Heart left ventricle (tissue), 16 donors: ENCODE measurements around the gene CIT. TPM values are rescaled to one million over a fixed set of nuclear protein-coding genes. Genes with fewer than 3 reads are reported as not detected.

Experiments
- ATAC-seq, 4 donors: fragments of 200-7000 bp; cut with Tn5 transposase; one replicate each; pipeline ENCODE4 v1.9.1; 2020 to 2022; ENCODE audit warnings: moderate library complexity in 4 of 4, mild to moderate bottlenecking in 3 of 4, moderate number of reproducible peaks in 1 of 4
- DNase-seq, 5 donors: peaks; one replicate each; pipeline ENCODE4 v3.0.0-alpha.2; 2020
- H3K27ac ChIP-seq, 12 donors: fragments of 200-600 bp; sonication (generic) in 4 of 12; one replicate each; pipeline versions ENCODE4 v1.5.0 to v1.8.0; 2016 to 2022; ENCODE audit warnings: mild to moderate bottlenecking in 2 of 12
- H3K27me3 ChIP-seq, 9 donors: fragments of 200-600 bp; sonication (generic) in 2 of 9; one replicate each; pipeline versions ENCODE4 v1.5.1 to v1.8.0; 2016 to 2022; ENCODE audit warnings: mild to moderate bottlenecking in 3 of 9
- H3K36me3 ChIP-seq, 9 donors: fragments of 200-600 bp; sonication (generic) in 2 of 9; one replicate each; pipeline versions ENCODE4 v1.5.0 to v1.8.0; 2018 to 2022; ENCODE audit warnings: mild to moderate bottlenecking in 2 of 9
- H3K4me1 ChIP-seq, 12 donors: fragments of 200-600 bp; sonication (generic) in 4 of 12; one replicate each; pipeline versions ENCODE4 v1.5.0 to v1.8.0; 2016 to 2022; ENCODE audit warnings: mild to moderate bottlenecking in 3 of 12
- H3K4me3 ChIP-seq, 12 donors: fragments of 200-600 bp; sonication (generic) in 4 of 12; one replicate each; pipeline versions ENCODE4 v1.5.0 to v1.8.0; 2017 to 2022; ENCODE audit warnings: mild to moderate bottlenecking in 9 of 12, moderate library complexity in 4 of 12
- H3K9me3 ChIP-seq, 12 donors: fragments of 200-600 bp; sonication (generic) in 4 of 12; one replicate each; pipeline versions ENCODE4 v1.5.0 to v1.8.0; 2016 to 2022; ENCODE audit warnings: mild to moderate bottlenecking in 1 of 12
- CTCF ChIP-seq, 12 donors: fragments of 200-600 bp; sonication (generic) in 4 of 12; IDR thresholded peaks; one replicate each; pipeline versions ENCODE4 v1.5.0 to v1.8.0; 2018 to 2022; ENCODE audit warnings: antibody characterized with exemption in 12 of 12, mild to moderate bottlenecking in 5 of 12
- POLR2A ChIP-seq, 2 donors: fragments of 450-650 bp; IDR thresholded peaks; one replicate each; pipeline ENCODE4 v1.6.1; 2017; ENCODE audit warnings: antibody characterized with exemption in 2 of 2, mild to moderate bottlenecking in 2 of 2, moderate library complexity in 2 of 2
- WGBS, 4 donors: extraction: QIAGEN DNeasy Blood & Tissue Kit in 2 of 4; methylation state at CpG; one replicate each; pipeline versions ENCODE4 v1.1.5 to v1.1.7; 2013 to 2018; 5-methylcytosine and 5-hydroxymethylcytosine counted together
- intact Hi-C, 10 donors: fragments of 100-400 bp; cut with DNase I; formaldehyde crosslinking; loops; one replicate each; pipeline versions ENCODE4 v1.11.1 to v1.14.2; 2022
- polyA plus RNA-seq, 2 donors: library from polyadenylated mRNA; stranded (reverse); fragments of 200-250 nt; gene quantifications; one replicate each; pipeline ENCODE4 v1.2.3, GENCODE V29; 2013
- total RNA-seq, 9 donors: library from RNA; depleted of rRNA in 2 of 9; stranded (reverse); fragments of >200 nt in 2 of 9; fragmentation: NEBNext Ultra II Directional in 3 of 9; extraction: Animal tissue kit (Norgen Biotek cat#: 25700) in 3 of 9; gene quantifications; one replicate each; pipeline versions ENCODE4 v1.1.0 to v1.2.4, GENCODE V29; 2016 to 2023
- donor health status: ischemic (EF 13 %, LVEDD 7.1; RV severe dilation, severe dysfunction).
- donor health status: healthy with polysubstance abuse.
- donor health status: DM: no; HTN: yes; CAD: no.
- donor health status: DM: no; HTN: no; CAD: no.
- donor health status: ischemic (EF 25% LVEDD 6.9; RV normal size, moderate dysfunction).
- donor health status: ischemic (EF 25% LVEDD 5.7; RV mildly dilated, moderate dysfunction).
- donor health status: healthy.
- donor health status: DM: yes; HTN: yes; CAD: no.
- donor health status: ischemic (EF 35%, LVEDD 5.7; RV mildly dilated, moderate dysfunction).
- donor health status: nonischemic (EF 11% LVEDD 7.7; RV severe dilation, severe dysfunction).
- donor health status: DM: yes; HTN: yes; CAD: no.
- donor health status: PGD.
- donor health status: ischemic (EF 29% LVEDD 5.4; RV normal size, mild dysfunction).
- donor health status: nonischemic (EF 23%, LVEDD 6.1; RV moderate dilation, normal function).

CIT gene
- total and polyA plus RNA-seq, 11 donors: 0.26 to 8.1 (median 1.9) TPM

DNA sequence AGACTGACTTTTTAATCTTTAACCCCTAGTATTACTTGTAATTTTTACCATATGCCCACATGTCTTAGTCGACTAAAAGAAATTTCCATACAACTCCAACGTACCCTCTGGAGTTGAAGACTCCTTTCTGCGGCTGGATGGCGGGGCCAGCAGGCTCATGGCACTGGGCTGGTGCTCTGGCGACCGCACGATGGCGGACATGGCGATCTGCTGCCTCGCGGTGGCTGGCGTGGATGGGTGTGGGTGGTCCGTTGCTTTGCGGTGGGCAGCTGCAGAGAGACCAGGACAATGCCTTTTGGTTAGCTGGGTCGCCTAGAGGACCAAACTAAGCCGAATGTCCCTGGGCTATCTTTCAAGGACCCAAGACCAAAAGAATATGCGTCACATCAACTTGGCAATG, 159.0 kb downstream of the CIT start:
- WGBS, 4 donors: 95 to 98% (median 97%) methylated on average over 16 to 17 of the region's 17 CpGs
- no peak for DNase-seq
- H3K27ac ChIP-seq: no peak overlapping the region
- ATAC-seq: no peak
- intact Hi-C loops: loop anchor here in 1 of 10 donors (5.0 kb wide), 1 partner anchor 51 kb away; the partner anchor contains the start of gene PRKAB1
- peaks cover 0 to 7% (median 0%) of the 10 kb centered on the region in 12 donors for H3K9me3 ChIP-seq
- peaks cover 0 to 13% (median 7%) of the 10 kb centered on the region in 12 donors for H3K4me1 ChIP-seq
- peaks cover 0 to 10% (median 0%) of the 10 kb centered on the region in 9 donors for H3K36me3 ChIP-seq
- no peak overlapping the region for H3K4me3 ChIP-seq
- TF ChIP-seq CTCF (IDR thresholded peaks at IDR 0.05) (no peak), POLR2A (IDR thresholded peaks at IDR 0.05) (no peak)
- H3K27me3 ChIP-seq: no peaks in the 10 kb centered on the region

- peaks cover 0 to 18% (median 0%) of the 10 kb centered on the region in 9 donors for H3K36me3 ChIP-seq
These were observed 161.9 kb downstream of the CIT start for GRCh38 chr12:119715268-119715620.

DNA sequence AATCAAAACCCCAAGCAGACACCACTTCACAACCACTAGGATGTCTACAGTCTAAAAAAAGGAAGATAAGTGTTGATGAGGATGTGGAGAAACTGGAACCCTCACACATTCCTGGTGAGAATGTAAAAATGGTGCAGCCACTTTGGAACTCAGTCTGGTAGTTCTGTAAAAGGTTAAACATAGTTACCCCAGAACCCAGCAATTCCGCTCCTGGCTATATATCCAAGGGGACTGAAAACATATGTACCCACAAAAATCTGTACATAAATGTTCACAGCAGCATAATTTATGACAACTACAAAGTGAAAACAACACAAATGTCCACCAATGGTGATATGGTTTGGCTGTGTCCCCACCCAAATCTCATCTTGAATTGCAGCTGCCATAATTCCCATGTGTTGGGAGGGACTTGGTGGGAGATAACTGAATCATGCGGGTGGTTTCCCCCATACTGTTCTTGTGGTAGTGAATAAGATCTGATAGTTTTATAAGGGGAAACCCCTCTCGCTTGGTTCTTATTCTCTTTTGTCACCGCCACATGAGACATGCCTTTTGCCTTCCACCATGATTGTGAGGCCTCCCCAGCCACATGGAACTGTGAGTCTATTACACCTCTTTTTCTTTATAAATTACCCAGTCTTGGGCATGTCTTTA, 162.4 kb downstream of the CIT start:
- DNase-seq (no peak), ATAC-seq (no peak)
- Histone ChIP-seq H3K27ac (no peak overlapping the region), H3K36me3 (peaks cover 0 to 18% (median 0%) of the 10 kb centered on the region in 9 donors), H3K4me3 (no peak overlapping the region), H3K27me3 (no peaks in the 10 kb centered on the region), H3K9me3 (peaks cover 0 to 7% (median 0%) of the 10 kb centered on the region in 12 donors), H3K4me1 (peaks cover 0 to 13% (median 7%) of the 10 kb centered on the region in 12 donors)
- intact Hi-C loops: loop anchor here in 1 of 10 donors (5.0 kb wide), 1 partner anchor 47 kb away; the partner anchor contains the start of gene PRKAB1
- no peak for TF ChIP-seq CTCF (IDR thresholded peaks at IDR 0.05)
- TF ChIP-seq POLR2A (IDR thresholded peaks at IDR 0.05): no peak
- WGBS, 4 donors: 96 to 99% (median 98%) methylated on average over 4 of the region's 4 CpGs

More at GRCh38 chr12:119715268-119715620, 161.9 kb downstream of the CIT start:
- Histone ChIP-seq H3K9me3 (peaks cover 0 to 7% (median 0%) of the 10 kb centered on the region in 12 donors), H3K27ac (no peak overlapping the region), H3K4me3 (no peak overlapping the region), H3K27me3 (no peaks in the 10 kb centered on the region), H3K4me1 (peaks cover 0 to 13% (median 7%) of the 10 kb centered on the region in 12 donors)
- no peak for DNase-seq
- no peak for ATAC-seq
- 93 to 100% (median 97%) methylated on average over 3 of the region's 3 CpGs for WGBS, 4 donors
- no peak for TF ChIP-seq POLR2A (IDR thresholded peaks at IDR 0.05)
- TF ChIP-seq CTCF (IDR thresholded peaks at IDR 0.05): no peak
- intact Hi-C loops: loop anchor here in 1 of 10 donors (5.0 kb wide), 1 partner anchor 48 kb away; the partner anchor contains the start of gene PRKAB1

DNA sequence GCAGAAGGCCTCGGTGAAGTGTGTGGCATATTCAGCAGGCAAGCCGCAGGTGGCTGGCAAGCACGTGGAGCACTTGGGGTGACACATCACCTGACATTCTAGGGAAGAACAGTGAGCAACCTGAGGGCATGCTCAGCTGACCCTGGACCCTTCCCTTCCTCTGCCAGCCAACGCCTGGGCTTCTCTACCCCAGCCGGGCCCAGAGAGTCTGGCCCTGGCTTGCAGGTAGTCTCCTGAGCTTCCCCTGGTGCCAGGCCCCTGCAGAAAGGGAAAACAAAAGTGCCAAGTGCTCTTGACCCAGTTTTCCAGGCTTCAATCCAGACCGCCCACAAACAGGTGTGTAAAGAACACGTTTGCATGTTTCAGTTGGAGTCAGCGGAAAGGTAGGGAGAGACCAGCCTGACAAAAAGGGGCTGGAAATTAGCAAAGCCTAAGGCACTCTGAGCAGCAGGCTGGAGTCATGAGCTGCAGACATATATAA, 163.5 kb downstream of the CIT start:
- H3K4me3 ChIP-seq: no peak overlapping the region
- 96 to 98% (median 97%) methylated on average over 8 of the region's 8 CpGs for WGBS, 4 donors
- H3K9me3 ChIP-seq: peaks cover 0 to 7% (median 0%) of the 10 kb centered on the region in 12 donors
- H3K27me3 ChIP-seq: no peaks in the 10 kb centered on the region
- H3K27ac ChIP-seq: no peak overlapping the region
- peaks cover 0 to 13% (median 7%) of the 10 kb centered on the region in 12 donors for H3K4me1 ChIP-seq
- H3K36me3 ChIP-seq: peaks cover 0 to 18% (median 0%) of the 10 kb centered on the region in 9 donors
- DNase-seq: no peak
- intact Hi-C loops: no loop called here
- ATAC-seq: no peak
- TF ChIP-seq CTCF (IDR thresholded peaks at IDR 0.05): no peak
- no peak for TF ChIP-seq POLR2A (IDR thresholded peaks at IDR 0.05)
